H54 (cell line): ENCODE measurements around the gene AMPH.
"Not testable (repeated sequence)": the region's sequence is repeated elsewhere in the genome, so short reads cannot be mapped to it uniquely, and the experiment has no call there.

Experiments
- DNase-seq: peaks from one replicate; pipeline ENCODE4 v3.0.0; 2011; ENCODE audit warnings: low spot score, mixed read lengths; ENCODE audit not compliant: insufficient read length
- FAIRE-seq: peaks from 3 replicates; lab custom pipeline; 2011; peaks lifted over from hg19 to GRCh38; lab: Jason Lieb, UNC
- POLR2A ChIP-seq: IDR thresholded peaks from 2 replicates; pipeline ENCODE4 v1.6.1; 2011; ENCODE audit warnings: low read depth, mild to moderate bottlenecking, low read length

Gene AMPH

DNA sequence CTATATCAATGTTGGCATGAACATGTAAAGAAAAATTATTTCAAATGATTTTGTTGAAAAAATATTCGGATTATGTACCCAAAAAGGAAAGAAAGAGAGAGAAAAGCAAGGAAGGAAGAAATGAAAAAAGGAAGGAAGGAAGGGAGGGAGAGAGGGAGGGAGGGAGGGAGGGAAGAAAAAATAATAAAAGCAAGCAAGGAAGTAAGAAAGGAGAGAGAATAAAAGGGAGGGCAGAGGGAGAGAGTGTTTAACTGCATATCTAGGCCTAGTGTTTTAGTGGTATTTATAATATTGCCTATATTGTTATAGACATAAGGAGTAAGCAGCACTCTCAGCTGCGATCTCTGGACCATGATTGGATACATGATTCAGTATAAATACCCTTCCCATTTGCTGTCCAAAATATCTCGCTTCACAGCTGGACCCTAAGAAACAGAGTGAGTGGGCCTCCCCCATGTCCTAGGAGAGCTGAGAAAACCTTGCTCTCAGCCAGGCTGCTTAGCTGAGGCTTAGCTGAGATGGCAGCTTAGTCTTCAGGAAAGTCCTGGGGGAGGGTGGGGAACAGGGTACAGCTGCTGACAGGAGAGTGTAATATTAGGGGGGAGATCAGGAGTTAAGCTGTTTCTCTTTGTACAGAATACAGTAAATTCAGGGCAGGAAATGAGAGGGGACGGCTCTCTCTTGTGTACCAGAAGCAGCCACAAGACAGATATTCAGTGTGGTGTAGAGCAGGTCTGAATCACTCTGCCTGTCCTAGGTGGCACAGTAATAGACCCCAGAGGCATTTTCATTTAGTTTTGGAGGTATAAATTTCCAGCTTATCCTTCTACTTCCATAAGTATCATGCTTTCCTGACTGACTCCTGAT, 291.0 kb downstream of the AMPH start:
- no peak for DNase-seq
- no peak for TF ChIP-seq POLR2A
- FAIRE-seq: no peak

DNA sequence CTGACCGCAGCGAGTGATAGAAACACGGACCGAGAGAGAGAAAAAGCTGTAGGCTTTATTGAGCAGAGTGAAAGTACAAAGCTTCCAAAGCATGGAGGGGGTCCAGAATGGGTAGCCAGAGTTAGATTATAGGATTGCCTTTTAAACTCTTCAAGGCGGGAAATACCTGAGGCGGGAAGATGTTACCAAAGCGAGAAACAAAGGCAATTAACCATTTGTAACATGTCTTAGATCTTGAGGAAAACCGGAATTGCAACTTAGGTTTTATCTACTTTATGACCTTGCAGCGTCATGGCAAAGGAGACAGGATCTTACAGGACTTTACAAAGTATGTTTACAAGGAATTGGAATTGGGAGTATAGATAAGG, 295.0 kb downstream of the AMPH start:
- DNase-seq, FAIRE-seq: not testable (repeated sequence)

DNA sequence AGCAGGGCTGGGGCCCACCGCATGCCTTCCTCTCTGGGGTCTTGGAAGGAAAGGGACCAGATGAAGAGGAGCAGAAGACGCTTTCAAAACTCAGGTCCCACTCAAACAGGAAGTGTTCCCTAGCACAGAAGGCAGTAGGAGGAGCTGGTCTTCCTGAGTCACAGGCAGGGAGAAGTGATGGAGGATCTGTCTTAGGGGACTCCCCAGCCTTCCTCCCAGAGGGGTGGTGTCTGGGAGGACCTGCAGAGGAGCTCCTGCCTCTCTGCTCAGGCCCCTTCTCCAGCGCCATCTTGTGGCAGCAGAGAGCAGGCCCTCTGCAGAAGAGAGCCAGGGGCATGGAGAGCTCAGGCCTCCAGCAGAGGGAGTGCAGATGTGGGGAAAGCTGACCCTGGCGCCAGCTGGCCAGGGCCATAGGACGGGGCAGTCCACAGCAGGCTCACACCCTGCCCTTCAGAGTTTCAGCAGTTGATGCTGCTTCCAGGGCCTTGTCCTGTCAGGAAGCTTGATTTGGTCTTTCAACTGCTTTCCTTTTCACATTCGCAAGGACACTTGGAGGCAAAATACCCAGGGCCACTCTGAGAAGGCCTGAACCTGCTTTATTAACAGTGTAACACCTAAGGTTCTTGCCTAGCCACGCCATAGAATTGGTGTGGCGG, 295.6 kb downstream of the AMPH start:
- FAIRE-seq: peak; percentile 94
- peak; percentile 82 for DNase-seq
- no peak for TF ChIP-seq POLR2A

DNA sequence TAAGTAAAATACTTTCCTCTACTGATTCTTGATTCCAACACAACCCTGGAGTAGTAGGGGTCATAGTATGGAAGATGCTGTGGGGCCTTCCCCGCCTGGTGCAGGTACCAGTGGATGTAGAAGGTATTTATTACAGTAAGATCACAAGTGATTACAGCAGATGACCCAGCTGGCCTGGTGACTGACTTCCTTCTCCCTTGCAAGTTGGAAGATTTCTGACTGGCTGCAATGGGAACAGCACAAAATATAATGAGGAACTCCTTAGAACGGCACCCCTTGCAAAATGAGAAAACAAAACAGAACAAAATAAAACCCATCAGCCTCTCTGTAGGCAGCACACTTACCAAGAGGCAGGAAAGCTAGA, 296.1 kb downstream of the AMPH start:
- FAIRE-seq: no peak
- no peak for TF ChIP-seq POLR2A
- no peak for DNase-seq

DNA sequence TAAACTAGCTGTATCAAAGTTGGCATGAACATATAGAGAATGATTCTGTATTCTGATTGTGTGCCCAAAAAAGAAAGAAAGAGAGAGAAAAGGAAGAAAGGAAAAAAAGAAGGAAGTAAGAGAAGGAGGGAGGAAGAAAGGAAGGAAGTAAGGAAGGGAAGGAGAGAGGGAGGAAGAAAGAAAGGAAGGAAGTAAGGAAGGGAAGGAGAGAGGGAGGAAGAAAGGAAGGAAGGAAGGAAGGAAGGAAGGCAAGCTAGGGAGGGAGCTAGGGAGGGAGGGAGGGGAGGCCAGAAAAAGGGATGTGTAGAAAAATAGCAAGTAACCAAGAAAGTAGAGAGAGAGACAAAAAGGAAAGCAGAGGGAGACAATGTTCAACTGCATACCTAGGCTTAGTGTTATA, 297.0 kb downstream of the AMPH start:
- FAIRE-seq (no peak), DNase-seq (no peak)
- no peak for TF ChIP-seq POLR2A
